Measurements from ENCODE around the gene INTS6. TPM values are rescaled to one million over a fixed set of nuclear protein-coding genes. Genes with fewer than 3 reads are reported as not detected.

INTS6 gene
- total RNA-seq, 4 donors from 2014 or later, result 25.1 to 42.2 (median 31.8) TPM

DNA sequence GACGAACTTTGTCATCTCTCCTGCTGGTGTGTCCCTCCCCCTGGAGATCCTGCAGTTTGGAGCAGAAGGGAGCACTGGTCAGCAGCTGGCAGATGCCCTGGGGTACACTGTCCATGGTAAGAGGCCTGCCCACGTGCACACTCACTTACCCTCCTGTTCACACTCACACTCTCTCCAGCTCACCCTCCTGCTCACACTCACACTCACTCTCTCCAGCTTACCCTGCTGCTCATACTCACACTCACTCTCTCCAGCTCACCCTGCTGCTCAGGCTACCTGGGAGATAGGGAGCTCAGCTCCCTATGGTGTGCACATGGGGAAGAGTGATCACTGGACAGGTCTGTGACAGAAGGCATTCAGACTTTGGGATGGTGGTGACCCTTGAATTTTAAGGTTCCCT is 111.6 kb downstream of the INTS6 start:
- Histone ChIP-seq H3K27me3 (no peaks in the 10 kb centered on the region), H3K4me3 (no peak overlapping the region), H3K9me3 (no peaks in the 10 kb centered on the region), H3K36me3 (no peaks in the 10 kb centered on the region), H3K27ac (no peak overlapping the region), H3K4me1 (no peaks in the 10 kb centered on the region)
- DNase-seq, result no peak
- 74 to 85% methylated on average over 2 of the region's 2 CpGs for WGBS, 2 donors
- intact Hi-C loops (cut with DNase I), result no loop called here
- TF ChIP-seq, protein P1, sequence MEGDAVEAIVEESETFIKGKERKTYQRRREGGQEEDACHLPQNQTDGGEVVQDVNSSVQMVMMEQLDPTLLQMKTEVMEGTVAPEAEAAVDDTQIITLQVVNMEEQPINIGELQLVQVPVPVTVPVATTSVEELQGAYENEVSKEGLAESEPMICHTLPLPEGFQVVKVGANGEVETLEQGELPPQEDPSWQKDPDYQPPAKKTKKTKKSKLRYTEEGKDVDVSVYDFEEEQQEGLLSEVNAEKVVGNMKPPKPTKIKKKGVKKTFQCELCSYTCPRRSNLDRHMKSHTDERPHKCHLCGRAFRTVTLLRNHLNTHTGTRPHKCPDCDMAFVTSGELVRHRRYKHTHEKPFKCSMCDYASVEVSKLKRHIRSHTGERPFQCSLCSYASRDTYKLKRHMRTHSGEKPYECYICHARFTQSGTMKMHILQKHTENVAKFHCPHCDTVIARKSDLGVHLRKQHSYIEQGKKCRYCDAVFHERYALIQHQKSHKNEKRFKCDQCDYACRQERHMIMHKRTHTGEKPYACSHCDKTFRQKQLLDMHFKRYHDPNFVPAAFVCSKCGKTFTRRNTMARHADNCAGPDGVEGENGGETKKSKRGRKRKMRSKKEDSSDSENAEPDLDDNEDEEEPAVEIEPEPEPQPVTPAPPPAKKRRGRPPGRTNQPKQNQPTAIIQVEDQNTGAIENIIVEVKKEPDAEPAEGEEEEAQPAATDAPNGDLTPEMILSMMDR (IDR thresholded peaks at IDR 0.05), result no peak
- no peak for TF ChIP-seq POLR2A (IDR thresholded peaks at IDR 0.05)

DNA sequence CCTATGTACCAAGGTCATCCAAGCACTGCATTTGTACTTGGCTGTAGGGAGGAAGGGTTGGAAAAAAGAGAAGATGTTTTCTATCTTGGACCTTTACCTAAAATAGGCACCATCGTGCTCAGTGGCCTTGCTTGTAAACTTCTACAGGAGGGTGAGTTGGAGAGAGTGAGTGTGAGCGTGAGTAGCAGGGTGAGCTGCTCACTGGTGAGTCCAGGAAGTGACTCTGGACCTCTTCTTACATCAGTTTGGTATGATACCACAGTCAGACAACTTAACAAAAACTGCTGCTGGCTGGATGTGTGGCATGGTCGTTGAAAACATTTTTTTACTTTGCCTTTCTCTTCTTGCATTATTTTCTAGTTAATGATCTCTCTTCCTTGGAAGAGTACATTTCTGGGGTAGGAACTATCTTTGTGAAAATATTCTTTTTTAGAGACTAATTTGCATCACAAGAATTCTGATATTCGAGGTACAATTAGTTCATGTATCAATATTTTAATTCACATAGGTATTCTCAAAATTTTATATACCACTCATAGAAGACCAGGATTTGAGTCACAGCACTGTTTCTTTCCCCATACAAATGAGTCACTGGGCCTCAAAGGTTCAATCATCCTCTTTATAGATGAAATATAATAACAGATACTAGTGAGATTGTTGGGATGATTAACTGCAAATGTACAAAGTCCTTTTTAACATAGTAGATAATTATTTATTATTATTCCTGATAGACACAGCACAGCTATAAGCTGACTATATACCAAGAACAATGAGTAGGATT is 112.7 kb downstream of the INTS6 start:
- WGBS, 2 donors, result 64 to 76% methylated on average over 4 of the region's 4 CpGs
- no peak for TF ChIP-seq POLR2A (IDR thresholded peaks at IDR 0.05)
- TF ChIP-seq, protein P1 (IDR thresholded peaks at IDR 0.05), result no peak

DNA sequence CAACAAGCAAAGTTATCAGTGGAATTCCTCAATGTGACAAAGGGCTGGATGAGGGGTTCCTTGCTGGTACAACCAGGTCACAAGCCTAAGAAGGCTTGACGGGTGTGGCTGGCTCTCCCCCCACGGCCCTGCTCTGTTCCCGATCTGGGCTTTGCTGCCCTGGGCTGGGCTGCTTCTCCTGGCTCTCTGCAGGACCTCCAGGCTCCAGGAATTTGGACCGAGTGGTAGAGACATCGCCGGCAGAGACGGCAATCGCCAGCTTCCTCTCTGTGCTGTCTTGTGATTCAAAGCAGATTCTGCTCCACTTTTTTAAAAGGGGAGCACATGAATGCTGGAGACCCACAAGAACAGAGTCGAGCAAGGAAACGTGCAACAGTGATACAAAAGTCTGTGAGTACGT is 113.5 kb downstream of the INTS6 start, which contains the start of gene SERPINE3:
Gene SERPINE3, plus strand, starts transcription at position 338 of the 400 bp plus-strand sequence. CDS start 1,401 bp downstream, outside the sequence.
- Histone ChIP-seq H3K4me3 (no peak within 1 kb of the TSS), H3K27ac (no peak within 1 kb of the TSS), H3K36me3 (no peaks in the 10 kb centered on the region), H3K9me3 (no peaks in the 10 kb centered on the region), H3K27me3 (no peaks in the 10 kb centered on the region), H3K4me1 (no peaks in the 10 kb centered on the region)
- TF ChIP-seq, protein P1 (IDR thresholded peaks at IDR 0.05), result no peak
- no peak for TF ChIP-seq POLR2A (IDR thresholded peaks at IDR 0.05)
- DNase-seq, result no peak
- intact Hi-C loops (cut with DNase I), result no loop called here
- WGBS, 2 donors, result 45 to 89% methylated on average over 4 to 5 of the region's 11 CpGs

More for the DNA sequence above, 112.7 kb downstream of the INTS6 start:
- intact Hi-C loops (cut with DNase I), result no loop called here
- no peak for DNase-seq
- H3K9me3 ChIP-seq, result no peaks in the 10 kb centered on the region
- no peak overlapping the region for H3K4me3 ChIP-seq
- no peaks in the 10 kb centered on the region for H3K27me3 ChIP-seq
- H3K4me1 ChIP-seq, result no peaks in the 10 kb centered on the region
- H3K36me3 ChIP-seq, result no peaks in the 10 kb centered on the region
- no peak overlapping the region for H3K27ac ChIP-seq

DNA sequence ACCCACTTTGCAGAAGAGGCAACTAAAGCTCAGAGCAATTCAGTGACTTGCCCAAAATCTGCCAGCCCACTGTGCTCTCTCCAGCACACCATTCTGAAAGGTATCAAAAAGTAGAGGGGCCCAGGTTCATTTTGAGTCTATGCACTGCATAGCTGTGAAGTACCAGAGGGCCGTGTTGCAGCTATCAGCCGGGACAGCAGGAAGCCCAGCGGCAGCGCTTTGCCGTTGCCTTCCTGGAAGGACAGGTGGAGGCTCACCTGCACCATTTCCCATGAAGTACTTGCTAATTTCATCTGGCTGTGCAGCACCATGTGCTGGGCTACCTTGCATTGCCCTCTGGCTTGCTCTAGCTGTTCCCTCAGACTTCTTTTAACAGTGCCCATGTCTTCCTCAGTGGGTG is 116.1 kb downstream of the INTS6 start:
- H3K9me3 ChIP-seq, result no peaks in the 10 kb centered on the region
- H3K27me3 ChIP-seq, result no peaks in the 10 kb centered on the region
- H3K36me3 ChIP-seq, result no peaks in the 10 kb centered on the region
- DNase-seq, result no peak
- TF ChIP-seq POLR2A (IDR thresholded peaks at IDR 0.05), result no peak
- TF ChIP-seq, protein P1 (IDR thresholded peaks at IDR 0.05), result no peak
- WGBS, 2 donors, result 81 to 100% methylated on average over 1 to 4 of the region's 5 CpGs
- H3K27ac ChIP-seq, result no peak overlapping the region
- no peak overlapping the region for H3K4me3 ChIP-seq
- intact Hi-C loops (cut with DNase I), result no loop called here
- H3K4me1 ChIP-seq, result no peaks in the 10 kb centered on the region

DNA sequence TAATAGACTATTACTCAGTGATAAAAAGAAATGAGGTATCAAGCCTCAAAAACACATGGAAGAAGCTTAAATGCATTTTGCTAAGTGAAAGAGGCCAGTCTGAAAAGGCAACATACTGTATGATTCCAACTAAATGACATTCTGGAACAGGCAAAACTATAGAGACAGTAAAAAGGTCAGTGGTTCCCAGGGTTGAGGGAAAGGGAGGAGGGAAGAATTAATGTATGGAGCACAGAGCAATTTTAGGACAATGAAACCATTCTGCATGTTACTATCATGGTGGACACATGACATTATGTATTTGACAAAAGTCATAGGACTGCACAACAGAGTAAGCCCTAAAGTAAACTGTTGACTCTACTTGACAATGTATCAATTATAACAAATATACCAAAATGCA is 119.0 kb downstream of the INTS6 start:
- H3K9me3 ChIP-seq, result no peaks in the 10 kb centered on the region
- no peak overlapping the region for H3K27ac ChIP-seq
- H3K27me3 ChIP-seq, result no peaks in the 10 kb centered on the region
- intact Hi-C loops (cut with DNase I), result no loop called here
- no peaks in the 10 kb centered on the region for H3K36me3 ChIP-seq
- no peak for DNase-seq
- no peaks in the 10 kb centered on the region for H3K4me1 ChIP-seq
- TF ChIP-seq, protein P1 (IDR thresholded peaks at IDR 0.05), result no peak
- no peak overlapping the region for H3K4me3 ChIP-seq
